Erythroblast (primary cell): ENCODE measurements around the gene SSU72.

Experiments
- GATA1 ChIP-seq: IDR thresholded peaks from 2 replicates; pipeline ENCODE4 v1.6.1; 2011; ENCODE audit warnings: low read depth, mild to moderate bottlenecking, control low read depth, low read length, moderate library complexity
- POLR2A ChIP-seq: IDR thresholded peaks from 2 replicates; pipeline ENCODE4 v1.6.1; 2011; ENCODE audit warnings: mild to moderate bottlenecking, low read length

DNA sequence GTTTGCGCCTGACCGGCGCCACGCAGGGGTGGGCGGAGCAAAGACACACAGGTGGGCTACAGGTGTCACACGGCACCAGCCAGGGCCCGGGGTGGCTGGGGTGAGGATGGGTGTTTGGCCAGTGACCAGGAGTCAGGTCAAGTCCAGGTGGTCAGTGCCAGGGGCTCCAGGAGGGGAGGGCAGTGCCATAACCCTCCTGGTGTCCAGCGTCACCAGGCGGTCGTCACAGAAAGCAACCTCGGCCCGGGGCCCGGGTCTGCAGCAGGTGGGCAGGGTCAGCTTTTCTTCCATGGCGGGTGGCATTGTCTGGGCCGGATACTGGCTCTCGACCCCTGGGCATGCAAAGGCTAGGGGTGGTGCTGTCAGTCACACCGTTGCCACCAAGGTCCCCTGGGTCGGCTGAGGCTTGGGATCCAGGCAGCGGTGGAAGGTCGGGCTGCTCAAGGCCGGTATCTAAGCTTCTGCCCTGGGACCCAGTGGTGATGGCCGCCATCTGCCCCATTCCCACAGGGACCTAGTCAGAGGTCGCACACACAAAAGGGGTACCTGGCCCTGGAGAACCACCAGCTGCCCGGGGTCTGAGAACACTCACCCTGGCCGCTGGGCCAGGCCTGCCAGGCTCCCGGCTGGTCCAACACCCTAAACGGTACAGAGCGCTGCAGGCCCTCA is 23.5 kb upstream of the SSU72 start:
- TF ChIP-seq POLR2A (no peak), GATA1 (no peak)
